Esophagus squamous epithelium (tissue), 5 donors: ENCODE results near the gene C11orf21. TPM values are rescaled to one million over a fixed set of nuclear protein-coding genes. Genes with fewer than 3 reads are reported as not detected.

Source experiments
- DNase-seq: peaks from one replicate; lab custom pipeline; 2025; lab: John Stamatoyannopoulos, UW
- H3K27ac ChIP-seq, 4 donors: fragments of 200-600 bp; sonication (generic); one replicate each; pipeline ENCODE4 v1.5.1; 2016 to 2019; ENCODE audit warnings: mild to moderate bottlenecking in 1 of 4
- H3K27me3 ChIP-seq, 4 donors: fragments of 200-600 bp; sonication (generic); 1 replicate in 3 of 4; 2 replicates in 1 of 4; pipeline versions ENCODE4 v1.5.1 to v1.6.0; 2017 to 2021; ENCODE audit warnings: antibody characterized with exemption in 1 of 4
- H3K36me3 ChIP-seq, 3 donors: fragments of 200-600 bp; sonication (generic); one replicate each; pipeline ENCODE4 v1.5.1; 2016 to 2019
- H3K4me1 ChIP-seq, 3 donors: fragments of 200-600 bp; sonication (generic); one replicate each; pipeline ENCODE4 v1.5.1; 2017 to 2019
- H3K4me3 ChIP-seq, 4 donors: fragments of 200-600 bp; sonication (generic); 1 replicate in 3 of 4; 2 replicates in 1 of 4; pipeline ENCODE4 v1.5.1; 2016 to 2019; ENCODE audit warnings: mild to moderate bottlenecking in 2 of 4, moderate library complexity in 1 of 4
- H3K9me3 ChIP-seq, 3 donors: fragments of 200-600 bp; sonication (generic); one replicate each; pipeline ENCODE4 v1.5.1; 2016 to 2019
- CTCF ChIP-seq, 6 experiments: fragments of 450-650 bp in 4 of 6; fragments of 200-600 bp in 2 of 6; sonication (generic) in 2 of 6; IDR thresholded peaks; one replicate each; pipeline ENCODE4 v1.5.1; 2016 to 2019; ENCODE audit warnings: antibody characterized with exemption in 6 of 6, mild to moderate bottlenecking in 4 of 6, moderate library complexity in 4 of 6
- POLR2A ChIP-seq, 4 donors: fragments of 450-650 bp; IDR thresholded peaks; one replicate each; pipeline ENCODE4 v1.6.1; 2017; ENCODE audit warnings: antibody characterized with exemption in 4 of 4, mild to moderate bottlenecking in 4 of 4, moderate library complexity in 3 of 4
- WGBS, 2 donors: methylation state at CpG; one replicate each; pipeline ENCODE4 v1.1.5; 2018; 5-methylcytosine and 5-hydroxymethylcytosine counted together
- intact Hi-C: fragments of 100-400 bp; cut with DNase I; formaldehyde crosslinking; loops from one replicate; pipeline ENCODE4 v1.15.0; 2022
- total RNA-seq, 4 donors: library from RNA; depleted of rRNA; stranded (reverse); fragments of >200 nt; gene quantifications; one replicate each; pipeline ENCODE4 v1.1.0, GENCODE V29; 2016
- donor health status: DM: yes; HTN: yes; CAD: no.

Gene C11orf21
- total RNA-seq, 4 donors from 2014 or later = 0.30 to 0.94 (median 0.76) TPM; not detected in 1

- no peaks in the 10 kb centered on the region for H3K36me3 ChIP-seq
- no peak overlapping the region for H3K27ac ChIP-seq
- DNase-seq = no peak
- H3K4me1 ChIP-seq = peaks cover 9 to 52% (median 18%) of the 10 kb centered on the region in 3 donors
- no peak for TF ChIP-seq CTCF (IDR thresholded peaks at IDR 0.05)
- TF ChIP-seq POLR2A (IDR thresholded peaks at IDR 0.05) = no peak
- H3K9me3 ChIP-seq = peaks cover 0 to 15% (median 13%) of the 10 kb centered on the region in 3 donors
- WGBS, 2 donors = 75 to 79% methylated on average over 6 to 11 of the region's 11 CpGs
- peaks cover 0 to 33% (median 0%) of the 10 kb centered on the region in 4 donors for H3K27me3 ChIP-seq
- H3K4me3 ChIP-seq = no peak overlapping the region
- intact Hi-C loops = no loop called here
Observed at GRCh38 chr11:2328021-2328420, 26.3 kb upstream of the C11orf21 start.

- TF ChIP-seq POLR2A (IDR thresholded peaks at IDR 0.05) (no peak), CTCF (IDR thresholded peaks at IDR 0.05) (no peak)
- no peak for DNase-seq
- Histone ChIP-seq H3K36me3 (no peaks in the 10 kb centered on the region), H3K27ac (no peak overlapping the region), H3K4me3 (no peak overlapping the region), H3K27me3 (peaks cover 0 to 33% (median 0%) of the 10 kb centered on the region in 4 donors), H3K9me3 (peaks cover 0 to 15% (median 13%) of the 10 kb centered on the region in 3 donors), H3K4me1 (peaks cover 9 to 52% (median 18%) of the 10 kb centered on the region in 3 donors)
- intact Hi-C loops = no loop called here
- 33 to 47% methylated on average over 6 to 9 of the region's 11 CpGs for WGBS, 2 donors
Observed at GRCh38 chr11:2327032-2327431, 25.3 kb upstream of the C11orf21 start.

GRCh38 chr11:2325719-2326118 is 24.0 kb upstream of the C11orf21 start:
- Histone ChIP-seq H3K4me1 (peaks cover 9 to 56% (median 18%) of the 10 kb centered on the region in 3 donors), H3K4me3 (no peak overlapping the region), H3K9me3 (peaks cover 0 to 3% (median 3%) of the 10 kb centered on the region in 3 donors), H3K36me3 (no peaks in the 10 kb centered on the region), H3K27ac (peak overlapping the region in 3 of 4 donors; percentile 30 to 55 (median 39)), H3K27me3 (peaks cover 0 to 40% (median 0%) of the 10 kb centered on the region in 4 donors)
- TF ChIP-seq CTCF (IDR thresholded peaks at IDR 0.05) (no peak), POLR2A (IDR thresholded peaks at IDR 0.05) (no peak)
- intact Hi-C loops = no loop called here
- no peak for DNase-seq
- 33 to 39% methylated on average over 2 of the region's 2 CpGs for WGBS, 2 donors

- Histone ChIP-seq H3K9me3 (no peaks in the 10 kb centered on the region), H3K27me3 (peaks cover 0 to 40% (median 0%) of the 10 kb centered on the region in 4 donors), H3K27ac (peak overlapping the region in 1 of 4 donors; percentile 39), H3K4me3 (no peak overlapping the region), H3K36me3 (no peaks in the 10 kb centered on the region), H3K4me1 (peaks cover 9 to 60% (median 18%) of the 10 kb centered on the region in 3 donors)
- intact Hi-C loops = no loop called here
- no peak for DNase-seq
- WGBS, 2 donors = 91 to 100% methylated on average over 1 to 4 of the region's 4 CpGs
- no peak for TF ChIP-seq CTCF (IDR thresholded peaks at IDR 0.05)
Observed at GRCh38 chr11:2325123-2325522, 23.4 kb upstream of the C11orf21 start.

GRCh38 chr11:2321311-2321683 is 19.6 kb upstream of the C11orf21 start:
- 67 to 72% methylated on average over 6 of the region's 6 CpGs for WGBS, 2 donors
- Histone ChIP-seq H3K4me3 (no peak overlapping the region), H3K27me3 (peaks cover 0 to 36% (median 0%) of the 10 kb centered on the region in 4 donors), H3K36me3 (no peaks in the 10 kb centered on the region), H3K9me3 (no peaks in the 10 kb centered on the region), H3K27ac (no peak overlapping the region), H3K4me1 (peaks cover 0 to 22% (median 6%) of the 10 kb centered on the region in 3 donors)
- DNase-seq = no peak
- no peak for TF ChIP-seq POLR2A (IDR thresholded peaks at IDR 0.05)
- no peak for TF ChIP-seq CTCF (IDR thresholded peaks at IDR 0.05)
- intact Hi-C loops = no loop called here
